Skeletal muscle satellite cell (primary cell): ENCODE measurements around the gene SNRK.

Source experiments
- H3K27me3 ChIP-seq: 2 replicates; pipeline ENCODE4 v1.7.0; 2013; ENCODE audit warnings: low read length; ENCODE audit not compliant: control insufficient read depth, insufficient read depth
- H3K36me3 ChIP-seq: 2 replicates; pipeline ENCODE4 v1.7.0; 2013; ENCODE audit warnings: mild to moderate bottlenecking, control low read depth, low read length; ENCODE audit not compliant: insufficient read depth
- H3K4me1 ChIP-seq: 2 replicates; pipeline ENCODE4 v1.7.0; 2013; ENCODE audit warnings: low read length; ENCODE audit not compliant: control insufficient read depth, insufficient read depth
- H3K4me2 ChIP-seq: 2 replicates; pipeline ENCODE4 v1.7.0; 2013; ENCODE audit warnings: mild to moderate bottlenecking, low read length
- H3K4me3 ChIP-seq: 2 replicates; pipeline ENCODE4 v1.7.0; 2013; ENCODE audit warnings: low read length
- H3K9ac ChIP-seq: 2 replicates; pipeline ENCODE4 v1.7.0; 2013; ENCODE audit warnings: mild to moderate bottlenecking, low read depth, low read length, moderate library complexity
- H3K9me3 ChIP-seq: replicated peaks from 2 replicates; pipeline ENCODE4 v1.7.0; 2013; ENCODE audit warnings: mild to moderate bottlenecking, control low read depth, low read length

Gene SNRK

GRCh38 chr3:43378066-43378935, 92.0 kb downstream of the SNRK start:
- H3K36me3 ChIP-seq: no peaks in the 10 kb centered on the region
- no peak overlapping the region for H3K4me2 ChIP-seq
- H3K9me3 ChIP-seq: no peaks in the 10 kb centered on the region
- H3K4me3 ChIP-seq: no peak overlapping the region
- peaks cover 25% of the 10 kb centered on the region for H3K4me1 ChIP-seq
- no peaks in the 10 kb centered on the region for H3K27me3 ChIP-seq
- H3K9ac ChIP-seq: no peak overlapping the region

DNA sequence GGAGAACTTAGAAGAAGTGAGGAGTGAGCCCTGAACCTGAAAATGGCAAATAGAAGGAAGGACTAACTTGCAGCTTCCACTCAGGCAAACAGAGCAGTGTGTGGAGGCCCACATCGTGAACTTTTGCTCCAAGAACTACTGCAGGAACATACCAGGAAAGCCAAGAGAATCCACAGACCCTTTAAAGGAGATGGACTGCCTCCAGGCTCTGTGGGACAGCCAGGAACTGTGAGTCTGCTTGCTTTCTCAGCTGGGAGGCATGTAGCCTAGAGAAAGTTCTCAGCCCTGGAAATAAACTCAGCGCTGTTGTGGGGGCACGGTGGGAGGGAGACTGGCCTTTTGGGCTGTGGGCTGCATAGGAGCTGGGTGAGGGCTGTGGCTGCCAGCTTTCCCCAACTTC, 93.0 kb downstream of the SNRK start:
- no peak overlapping the region for H3K4me2 ChIP-seq
- H3K9ac ChIP-seq: no peak overlapping the region
- no peaks in the 10 kb centered on the region for H3K36me3 ChIP-seq
- H3K9me3 ChIP-seq: no peaks in the 10 kb centered on the region
- H3K4me1 ChIP-seq: peaks cover 18% of the 10 kb centered on the region
- H3K4me3 ChIP-seq: no peak overlapping the region
- H3K27me3 ChIP-seq: no peaks in the 10 kb centered on the region

- H3K36me3 ChIP-seq: no peaks in the 10 kb centered on the region
- no peak overlapping the region for H3K9ac ChIP-seq
- no peaks in the 10 kb centered on the region for H3K9me3 ChIP-seq
- H3K27me3 ChIP-seq: no peaks in the 10 kb centered on the region
- no peak overlapping the region for H3K4me3 ChIP-seq
- H3K4me1 ChIP-seq: peaks cover 20% of the 10 kb centered on the region
- H3K4me2 ChIP-seq: no peak overlapping the region
Measured at GRCh38 chr3:43388175-43388574, 101.8 kb downstream of the SNRK start.

DNA sequence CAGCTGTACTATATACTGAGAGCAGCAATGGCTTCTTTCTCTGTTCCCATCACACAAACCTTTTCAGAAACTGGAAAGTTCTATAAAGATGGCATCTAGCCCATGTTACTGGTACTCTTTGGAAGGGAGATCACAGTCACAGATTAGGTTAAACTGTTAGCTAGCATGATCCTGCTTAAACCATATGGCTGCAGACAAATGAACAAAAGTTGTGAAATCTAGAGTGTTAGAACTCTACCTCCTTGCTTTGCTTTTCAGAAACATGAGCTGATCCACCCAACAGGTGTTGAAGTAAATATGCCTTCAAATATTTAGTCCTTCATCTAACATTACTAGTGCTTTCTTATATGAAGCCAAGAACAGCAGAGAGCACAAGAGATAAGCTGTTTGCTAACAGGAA, 102.6 kb downstream of the SNRK start:
- H3K4me2 ChIP-seq: peak overlapping the region; percentile 59
- H3K4me3 ChIP-seq: no peak overlapping the region
- no peaks in the 10 kb centered on the region for H3K27me3 ChIP-seq
- H3K9me3 ChIP-seq: no peaks in the 10 kb centered on the region
- H3K9ac ChIP-seq: peak overlapping the region; percentile 60
- H3K36me3 ChIP-seq: no peaks in the 10 kb centered on the region
- H3K4me1 ChIP-seq: peaks cover 22% of the 10 kb centered on the region

DNA sequence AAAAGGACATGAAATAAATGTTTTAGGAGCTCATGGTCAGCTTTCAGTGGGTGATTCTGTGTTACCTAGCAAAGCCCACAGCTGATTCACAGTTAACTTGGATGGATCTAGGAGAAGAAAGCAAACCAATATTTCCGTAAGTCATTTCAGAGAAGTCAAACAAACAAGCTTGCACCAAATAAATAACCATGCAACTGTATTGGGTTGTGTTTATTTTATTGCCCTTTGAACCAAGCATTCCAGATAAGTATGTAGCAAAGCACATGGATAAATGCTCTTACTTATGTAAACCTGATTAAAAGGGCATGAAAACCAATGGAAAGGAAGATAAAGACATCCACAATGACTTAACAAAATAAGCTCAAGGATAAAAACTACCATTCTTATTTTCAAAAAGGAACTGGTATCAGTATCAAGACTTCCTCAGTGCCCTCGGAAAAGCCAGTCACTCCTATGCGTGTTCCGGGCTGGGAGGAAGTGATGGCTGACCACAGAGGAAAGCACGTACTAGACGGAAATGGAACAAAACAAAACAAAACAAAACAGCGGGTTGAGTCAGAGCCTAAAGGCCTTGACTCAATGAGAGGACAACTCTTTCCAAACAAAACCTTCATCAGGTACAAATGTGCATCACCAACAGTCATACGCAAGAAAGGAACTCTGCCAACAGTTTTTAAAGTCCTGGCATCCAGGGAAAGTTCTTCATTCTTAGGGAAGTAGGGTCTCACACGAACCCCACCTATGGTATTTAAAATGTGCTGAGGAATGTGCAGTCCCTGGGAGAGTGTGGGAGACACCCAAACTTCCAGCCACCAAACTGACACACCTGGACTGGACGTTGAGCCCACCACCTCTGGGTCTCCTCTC, 103.3 kb downstream of the SNRK start:
- Histone ChIP-seq H3K4me1 (peaks cover 27% of the 10 kb centered on the region), H3K27me3 (no peaks in the 10 kb centered on the region), H3K4me3 (no peak overlapping the region), H3K9me3 (no peaks in the 10 kb centered on the region), H3K4me2 (peak overlapping the region; percentile 59), H3K9ac (peak overlapping the region; percentile 60), H3K36me3 (no peaks in the 10 kb centered on the region)

GRCh38 chr3:43390255-43390588, 103.9 kb downstream of the SNRK start:
- Histone ChIP-seq H3K4me2 (peak overlapping the region; percentile 50), H3K9ac (peak overlapping the region; percentile 35), H3K27me3 (no peaks in the 10 kb centered on the region), H3K4me1 (peaks cover 27% of the 10 kb centered on the region), H3K9me3 (no peaks in the 10 kb centered on the region), H3K36me3 (no peaks in the 10 kb centered on the region), H3K4me3 (no peak overlapping the region)

GRCh38 chr3:43391621-43392020, 105.3 kb downstream of the SNRK start:
- H3K9ac ChIP-seq: no peak overlapping the region
- no peak overlapping the region for H3K4me2 ChIP-seq
- H3K4me3 ChIP-seq: no peak overlapping the region
- no peaks in the 10 kb centered on the region for H3K9me3 ChIP-seq
- peaks cover 27% of the 10 kb centered on the region for H3K4me1 ChIP-seq
- no peaks in the 10 kb centered on the region for H3K36me3 ChIP-seq
- H3K27me3 ChIP-seq: no peaks in the 10 kb centered on the region

- no peaks in the 10 kb centered on the region for H3K27me3 ChIP-seq
- no peaks in the 10 kb centered on the region for H3K9me3 ChIP-seq
- no peaks in the 10 kb centered on the region for H3K36me3 ChIP-seq
- no peak overlapping the region for H3K9ac ChIP-seq
- peaks cover 21% of the 10 kb centered on the region for H3K4me1 ChIP-seq
- H3K4me2 ChIP-seq: no peak overlapping the region
- H3K4me3 ChIP-seq: no peak overlapping the region
Measured at GRCh38 chr3:43394041-43394554, 107.8 kb downstream of the SNRK start.

DNA sequence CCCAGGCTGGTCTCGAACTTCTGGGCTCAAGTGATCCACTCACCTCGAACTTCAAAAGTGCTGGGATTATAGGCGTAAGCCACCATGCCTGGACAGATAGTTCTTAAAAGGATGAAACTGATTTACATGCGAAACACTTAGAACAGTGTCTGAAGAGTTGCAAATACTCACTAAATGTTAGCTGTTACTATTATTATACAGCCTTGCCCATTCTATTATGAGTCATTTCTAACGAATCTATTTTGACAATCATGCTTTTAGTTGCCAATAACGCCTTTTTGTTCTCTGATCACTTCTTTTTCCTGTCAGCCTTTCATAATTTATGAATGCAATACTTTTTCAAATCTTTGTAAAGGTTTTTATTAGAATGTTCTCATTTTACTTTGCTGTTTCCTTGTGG, 112.7 kb downstream of the SNRK start:
- Histone ChIP-seq H3K27me3 (no peaks in the 10 kb centered on the region), H3K9me3 (no peaks in the 10 kb centered on the region), H3K9ac (no peak overlapping the region), H3K36me3 (no peaks in the 10 kb centered on the region), H3K4me3 (no peak overlapping the region), H3K4me1 (peaks cover 3% of the 10 kb centered on the region), H3K4me2 (no peak overlapping the region)

GRCh38 chr3:43400167-43400566, 113.8 kb downstream of the SNRK start:
- no peak overlapping the region for H3K4me3 ChIP-seq
- H3K4me1 ChIP-seq: no peaks in the 10 kb centered on the region
- no peak overlapping the region for H3K9ac ChIP-seq
- no peak overlapping the region for H3K4me2 ChIP-seq
- no peaks in the 10 kb centered on the region for H3K9me3 ChIP-seq
- no peaks in the 10 kb centered on the region for H3K36me3 ChIP-seq
- H3K27me3 ChIP-seq: no peaks in the 10 kb centered on the region
